GM21576 (cell line): ENCODE results near the gene OR4C11.

ENCODE experiments used
- ATAC-seq: cut with Tn5 transposase; IDR thresholded peaks from one replicate; pipeline ENCODE4 v1.9.1; 2021; ENCODE audit warnings: mild to moderate bottlenecking, moderate library complexity; ENCODE audit not compliant: unreplicated experiment

Gene OR4C11

DNA sequence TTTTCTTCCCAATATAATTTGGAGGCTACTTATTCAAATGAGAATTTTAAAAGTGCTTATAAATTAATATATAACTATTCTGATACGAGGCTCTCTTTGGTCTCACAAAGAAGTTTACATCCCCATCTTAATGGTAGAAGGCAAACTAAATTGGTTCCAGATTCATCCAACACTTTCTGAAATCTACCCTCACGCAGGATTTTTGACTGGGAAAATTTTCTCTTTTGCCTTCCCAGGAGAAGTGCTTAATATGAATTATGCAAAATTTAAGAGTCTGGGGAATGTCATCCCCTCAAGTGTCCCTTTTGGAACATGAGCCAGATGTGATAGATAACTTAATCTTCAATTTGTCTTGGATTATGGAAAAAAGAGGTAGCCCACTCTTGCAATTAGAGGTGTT lies at the start of gene OR4C11:
Gene OR4C11, minus strand, starts transcription at position 101 of the 400 bp plus-strand sequence. CDS start 3,272 bp downstream, outside the sequence.
- no peak for ATAC-seq

- no peak for ATAC-seq
Observed at GRCh38 chr11:55655096-55655495, 47.7 kb upstream of the OR4C11 start.

- ATAC-seq: no peak
Observed at GRCh38 chr11:55652560-55652959, 45.1 kb upstream of the OR4C11 start.

- ATAC-seq: no peak
Observed at GRCh38 chr11:55648027-55648426, 40.6 kb upstream of the OR4C11 start, which contains the start of gene OR4S2. Gene OR4S2, plus strand, starts transcription at chr11:55648327. Its CDS starts 2,577 bp downstream, at chr11:55650904.

- no peak for ATAC-seq
Observed at GRCh38 chr11:55634813-55635212, 27.4 kb upstream of the OR4C11 start, which contains the start of gene OR4P4. Gene OR4P4, plus strand, starts transcription at chr11:55635113.

GRCh38 chr11:55624531-55624930 lies 17.1 kb upstream of the OR4C11 start:
- no peak for ATAC-seq

- no peak for ATAC-seq
Observed at GRCh38 chr11:55572548-55572947, 34.9 kb downstream of the OR4C11 start.

DNA sequence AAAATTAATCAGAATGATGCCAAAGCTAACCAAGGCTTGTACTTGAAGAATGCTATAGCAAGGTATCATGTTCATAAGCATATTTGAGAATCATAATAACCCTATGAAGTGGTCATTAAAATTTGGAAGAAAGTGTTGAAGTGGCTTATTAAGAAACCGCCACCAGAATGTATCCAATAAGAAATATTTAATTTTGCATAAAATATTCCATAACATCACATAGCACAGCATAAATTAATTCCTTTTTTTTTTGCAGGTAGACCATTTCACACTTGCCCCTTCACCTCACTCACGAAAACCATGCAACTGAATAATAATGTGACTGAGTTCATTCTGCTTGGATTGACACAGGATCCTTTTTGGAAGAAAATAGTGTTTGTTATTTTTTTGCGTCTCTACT lies 35.6 kb downstream of the OR4C11 start, which contains the start of gene OR4C16:
Gene OR4C16, plus strand, starts transcription at position 301 of the 400 bp plus-strand sequence. Its CDS starts 0 bp downstream, at position 301.
- ATAC-seq: no peak

DNA sequence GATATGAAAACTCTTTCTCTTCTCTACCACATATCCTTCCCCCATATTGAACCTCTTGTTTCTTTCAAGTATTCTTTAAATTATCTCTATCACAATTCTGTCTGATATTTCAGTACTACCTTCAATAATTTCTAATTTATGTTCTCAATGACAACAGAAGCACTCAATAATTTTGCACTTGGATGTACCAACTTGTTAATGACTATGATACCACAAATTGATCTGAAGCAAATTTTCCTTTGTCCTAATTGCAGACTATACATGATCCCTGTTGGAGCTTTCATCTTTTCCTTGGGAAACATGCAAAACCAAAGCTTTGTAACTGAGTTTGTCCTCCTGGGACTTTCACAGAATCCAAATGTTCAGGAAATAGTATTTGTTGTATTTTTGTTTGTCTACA lies 53.3 kb downstream of the OR4C11 start, which contains the start of gene OR4C15:
Gene OR4C15, plus strand, starts transcription at position 301 of the 400 bp plus-strand sequence. Its CDS starts 0 bp downstream, at position 301.
- ATAC-seq: no peak
